HCT116 (cell line): ENCODE measurements around the gene RNF138. TPM values are rescaled to one million over a fixed set of nuclear protein-coding genes. Genes with fewer than 3 reads are reported as not detected.

Source experiments
- ATAC-seq: fragments of 200-7000 bp; cut with Tn5 transposase; 2 replicates; pipeline ENCODE4 v1.9.1; 2020; ENCODE audit warnings: mild to moderate bottlenecking, moderate library complexity
- BruUV-seq: library from RNA; stranded (reverse); fragments of 400-500 nt; replicated peaks from 2 replicates; lab custom pipeline; 2021; lab: Mats Ljungman, UMichigan
- CTCF ChIA-PET: fragments of 300-600 bp; sonication (Branson Sonifier 250); formaldehyde crosslinking; loops from one replicate; lab custom pipeline; 2021; ENCODE audit warnings: antibody characterized with exemption; lab: Charles Lee
- POLR2A ChIA-PET: fragments of 300-600, 350-600 bp; sonication (Branson Sonifier 250); formaldehyde crosslinking; loops from one replicate; lab custom pipeline; 2021; ENCODE audit warnings: antibody characterized with exemption; lab: Charles Lee
- RAD21 ChIA-PET, 2 experiments: fragments of 300-600 bp; sonication (Branson Sonifier 250); formaldehyde crosslinking; loops; one replicate each; lab custom pipeline; 2023; ENCODE audit warnings: low total read pairs in 2 of 2; ENCODE audit not compliant: uncharacterized antibody in 2 of 2, unreplicated experiment in 2 of 2, low non-redundant PET in 1 of 2; lab: Charles Lee
- DNase-seq: peaks from one replicate; pipeline ENCODE4 v3.0.0-alpha.2; 2010; ENCODE audit warnings: low read depth, low spot score
- H2AFZ ChIP-seq: fragments of 200-600 bp; shearing (Covaris generic), sonication (generic); 2 replicates; pipeline ENCODE4 v1.6.1; 2017; ENCODE audit warnings: low read depth, mixed run types, mixed read lengths, antibody characterized with exemption, low read length; ENCODE audit not compliant: poor library complexity, severe bottlenecking
- H3K27ac ChIP-seq: 2 replicates; pipeline ENCODE4 v1.5.1; 2012; ENCODE audit warnings: low read depth, low read length
- H3K27me3 ChIP-seq: fragments of 200-600 bp; sonication (generic); 2 replicates; pipeline ENCODE4 v1.6.1; 2016; ENCODE audit warnings: mixed run types, low read length, mixed read lengths; ENCODE audit not compliant: insufficient read depth
- H3K36me3 ChIP-seq, 2 experiments: fragments of 200-500 bp in 1 of 2; fragments of 200-600 bp in 1 of 2; sonication (Bioruptor generic) in 1 of 2; sonication (generic) in 1 of 2; 2 replicates each; pipeline versions ENCODE4 v1.5.1 to v1.6.1; 2014 to 2016; ENCODE audit warnings: low read length in 2 of 2, inconsistent platforms in 1 of 2, mixed read lengths in 1 of 2, mixed run types in 1 of 2; ENCODE audit not compliant: insufficient read depth in 2 of 2, control insufficient read depth in 1 of 2
- H3K4me1 ChIP-seq, 2 experiments: fragments of 200-600 bp in 1 of 2; sonication (generic) in 1 of 2; 2 replicates each; pipeline versions ENCODE4 v1.5.1 to v1.6.1; 2012 to 2017; ENCODE audit warnings: low read length in 2 of 2, inconsistent platforms in 1 of 2, mild to moderate bottlenecking in 1 of 2, mixed read lengths in 1 of 2, mixed run types in 1 of 2, moderate library complexity in 1 of 2; ENCODE audit not compliant: insufficient read depth in 2 of 2, control insufficient read depth in 1 of 2
- H3K4me2 ChIP-seq: fragments of 200-600 bp; sonication (generic); 2 replicates; pipeline ENCODE4 v1.6.1; 2017; ENCODE audit warnings: mixed run types, low read length, mixed read lengths
- H3K4me3 ChIP-seq, 2 experiments: fragments of 200-600 bp in 1 of 2; sonication (generic) in 1 of 2; replicated peaks in 1 of 2; 2 replicates each; pipeline ENCODE4 v1.5.1; 2011 to 2016; ENCODE audit warnings: low read length in 2 of 2, control low read depth in 1 of 2, low read depth in 1 of 2, mild to moderate bottlenecking in 1 of 2, mixed read lengths in 1 of 2, mixed run types in 1 of 2
- H3K79me2 ChIP-seq: fragments of 200-600 bp; sonication (generic); 2 replicates; pipeline ENCODE4 v1.6.1; 2017; ENCODE audit warnings: mild to moderate bottlenecking, mixed run types, low read length, moderate library complexity, mixed read lengths; ENCODE audit not compliant: insufficient read depth
- H3K9ac ChIP-seq: fragments of 200-600 bp; sonication (generic); 2 replicates; pipeline ENCODE4 v1.6.1; 2016; ENCODE audit warnings: low read length, mixed read lengths
- H3K9me2 ChIP-seq: fragments of 200-600 bp; sonication (generic), shearing (Covaris generic); 2 replicates; pipeline ENCODE4 v1.6.1; 2017; ENCODE audit warnings: mixed run types, mild to moderate bottlenecking, moderate library complexity; ENCODE audit not compliant: insufficient read depth
- H3K9me3 ChIP-seq, 2 experiments: fragments of 200-500 bp in 1 of 2; fragments of 200-600 bp in 1 of 2; sonication (Bioruptor generic) in 1 of 2; sonication (generic) in 1 of 2; 2 replicates each; pipeline ENCODE4 v1.6.1; 2014 to 2017; ENCODE audit warnings: low read length in 2 of 2, mixed read lengths in 2 of 2, inconsistent platforms in 1 of 2, low read depth in 1 of 2, mild to moderate bottlenecking in 1 of 2, mixed run types in 1 of 2, moderate library complexity in 1 of 2; ENCODE audit not compliant: control insufficient read depth in 1 of 2, insufficient read depth in 1 of 2
- H4K20me1 ChIP-seq: fragments of 200-600 bp; sonication (generic), shearing (Covaris generic); 2 replicates; pipeline ENCODE4 v1.6.1; 2017; ENCODE audit warnings: mixed run types, mild to moderate bottlenecking, moderate library complexity; ENCODE audit not compliant: insufficient read depth
- CEBPB ChIP-seq: IDR thresholded peaks from 2 replicates; pipeline ENCODE4 v1.6.1; 2012; ENCODE audit warnings: low read depth
- JUND ChIP-seq: IDR thresholded peaks from 2 replicates; pipeline ENCODE4 v1.6.1; 2012
- POLR2AphosphoS5 ChIP-seq: IDR thresholded peaks from 2 replicates; pipeline ENCODE4 v1.6.1; 2011; ENCODE audit warnings: mild to moderate bottlenecking, low read depth, low read length, moderate library complexity
- RAD21 ChIP-seq: IDR thresholded peaks from 2 replicates; pipeline ENCODE4 v1.6.1; 2012; ENCODE audit warnings: low read depth, mild to moderate bottlenecking
- SRF ChIP-seq: IDR thresholded peaks from 2 replicates; pipeline ENCODE4 v1.6.1; 2012; ENCODE audit warnings: low read depth
- ZNF274 ChIP-seq: fragments of 200-500 bp; sonication (Bioruptor generic); IDR thresholded peaks from 2 replicates; pipeline ENCODE4 v1.6.1; 2014; ENCODE audit warnings: mild to moderate bottlenecking, low read depth, low read length, inconsistent platforms
- intact Hi-C: fragments of 100-400 bp; cut with micrococcal nuclease; formaldehyde crosslinking; loops from 2 replicates; pipeline ENCODE4 v1.10.0; 2022
- total RNA-seq: library from RNA; stranded (reverse); gene quantifications from one replicate; pipeline ENCODE4 v1.2.1, GENCODE V29; 2021; ENCODE audit not compliant: unreplicated experiment

The RNF138 gene
- total RNA-seq, 1 experiment from 2014 or later, result 72.5 TPM

- DNase-seq, result no peak
- ChIA-PET CTCF (no interaction called here), RAD21 (no interaction called here), POLR2A (no interaction called here)
- Histone ChIP-seq H3K79me2 (no peaks in the 10 kb centered on the region), H3K9ac (no peak overlapping the region), H3K4me1 (no peaks in the 10 kb centered on the region), H3K27me3 (no peaks in the 10 kb centered on the region), H3K9me2 (no peaks in the 10 kb centered on the region), H4K20me1 (no peaks in the 10 kb centered on the region), H3K27ac (no peak overlapping the region), H3K36me3 (no peaks in the 10 kb centered on the region), H3K4me3 (no peak overlapping the region), H3K9me3 (no peaks in the 10 kb centered on the region), H3K4me2 (no peak overlapping the region), H2AFZ (no peak overlapping the region)
- ATAC-seq, result no peak
- TF ChIP-seq POLR2AphosphoS5, result no peak
- no peak for TF ChIP-seq CEBPB
- no peak for TF ChIP-seq JUND
- intact Hi-C loops, result no loop called here
- BruUV-seq, result no TSS peak
Measured at GRCh38 chr18:32138332-32138982, 46.8 kb downstream of the RNF138 start.

- no peak for TF ChIP-seq SRF
- peak; percentile 9; the same call in 1 of the 2 replicates for TF ChIP-seq RAD21
- TF ChIP-seq ZNF274, result no peak
- Histone ChIP-seq H3K9me2 (no peaks in the 10 kb centered on the region), H2AFZ (no peak overlapping the region), H3K4me3 (no peak overlapping the region), H3K9ac (no peak overlapping the region), H3K27me3 (no peaks in the 10 kb centered on the region), H3K9me3 (no peaks in the 10 kb centered on the region), H3K36me3 (no peaks in the 10 kb centered on the region), H3K79me2 (no peaks in the 10 kb centered on the region), H3K4me1 (no peaks in the 10 kb centered on the region), H4K20me1 (no peaks in the 10 kb centered on the region), H3K4me2 (no peak overlapping the region), H3K27ac (no peak overlapping the region)
- ChIA-PET RAD21 (no interaction called here), POLR2A (no interaction called here), CTCF (interaction anchor here (0.6 to 1.5 kb wide), 3 partner anchors 197 to 412 kb away, joined by 3 to 4 read pairs (median 4); partner anchors contain the start of gene TRAPPC8)
- intact Hi-C loops, result no loop called here
- DNase-seq (no peak), ATAC-seq (peak; percentile 22; the same call in 1 of the 2 replicates)
- BruUV-seq, result no TSS peak
Measured at GRCh38 chr18:32139835-32140283, 48.2 kb downstream of the RNF138 start.
